ENCODE measurements around the gene EXOC6B.

GRCh38 chr2:72513011-72513410 is 312.8 kb downstream of the EXOC6B start:
- no peak for TF ChIP-seq ZNF513 (tag by site-specific recombination; IDR thresholded peaks at IDR 0.05)
- TF ChIP-seq ZBTB17 (tag by site-specific recombination; IDR thresholded peaks at IDR 0.05): no peak
